CD4-positive, alpha-beta T cell treated with Interleukin-10 for 1 hour (primary cell): Measurements from ENCODE around the gene RMND1.
"Not testable (repeated sequence)": the region's sequence is repeated elsewhere in the genome, so short reads cannot be mapped to it uniquely, and the experiment has no call there.

Source experiments
- DNase-seq: peaks from one replicate; pipeline ENCODE4 v3.0.0-alpha.2; 2020

The RMND1 gene

DNA sequence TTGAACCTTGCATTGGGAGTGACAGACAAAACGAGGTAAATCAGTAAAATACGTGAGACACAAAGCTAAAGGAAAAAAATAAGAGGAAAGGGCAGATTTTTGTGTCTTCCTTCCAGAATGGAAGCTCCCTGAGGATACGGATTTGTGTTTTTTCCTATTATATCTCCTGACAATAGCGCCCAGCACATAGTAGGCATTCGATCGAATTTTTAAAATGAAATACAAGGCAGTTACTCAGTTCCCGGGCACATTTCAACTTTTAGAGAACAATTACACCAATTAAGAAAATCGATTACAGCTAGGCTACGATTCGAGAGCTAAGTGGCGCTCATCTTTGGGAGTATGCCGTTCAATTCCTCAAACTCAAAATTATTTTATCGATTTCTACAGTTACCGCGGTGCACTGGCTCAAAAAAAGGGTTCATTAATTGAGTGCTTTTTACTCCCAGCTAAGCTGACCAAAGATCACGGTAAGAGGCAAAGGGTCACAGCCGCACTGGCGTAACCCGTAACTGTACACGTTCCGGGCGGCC is 443 bp downstream of the RMND1 start:
- DNase-seq = no peak

DNA sequence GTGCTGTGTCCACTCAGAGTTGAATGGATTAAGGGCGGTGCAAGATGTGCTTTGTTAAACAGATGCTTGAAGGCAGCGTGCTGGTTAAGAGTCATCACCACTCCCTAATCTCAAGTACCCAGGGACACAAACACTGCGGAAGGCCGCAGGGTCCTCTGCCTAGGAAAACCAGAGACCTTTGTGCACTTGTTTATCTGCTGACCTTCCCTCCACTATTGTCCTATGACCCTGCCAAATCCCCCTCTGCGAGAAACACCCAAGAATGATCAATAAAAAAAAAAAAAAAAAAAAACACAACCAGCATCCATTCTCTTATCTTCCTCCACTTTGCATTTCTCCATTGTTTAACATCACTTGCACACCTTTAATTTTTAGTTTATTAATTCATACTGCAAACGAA is 998 bp downstream of the RMND1 start:
- not testable (repeated sequence) for DNase-seq

DNA sequence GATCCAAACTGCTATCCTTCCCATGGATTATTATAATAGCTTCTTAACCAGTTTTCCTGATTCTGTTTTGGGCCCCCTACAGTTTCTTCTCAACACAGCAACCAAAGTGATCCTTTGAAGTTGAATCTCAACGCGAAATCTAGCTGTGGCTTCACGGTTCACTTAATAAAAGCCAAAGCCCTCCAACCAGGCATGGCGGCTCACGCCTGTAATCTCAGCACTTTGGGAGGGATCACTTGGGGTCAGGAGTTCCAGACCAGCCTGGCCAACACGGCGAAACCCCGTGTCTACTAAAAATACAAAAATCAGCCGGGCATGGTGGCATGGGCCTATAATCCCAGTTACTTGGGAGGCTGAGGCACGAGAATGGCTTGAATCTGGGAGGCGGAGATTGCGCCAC is 3.3 kb downstream of the RMND1 start:
- no peak for DNase-seq

DNA sequence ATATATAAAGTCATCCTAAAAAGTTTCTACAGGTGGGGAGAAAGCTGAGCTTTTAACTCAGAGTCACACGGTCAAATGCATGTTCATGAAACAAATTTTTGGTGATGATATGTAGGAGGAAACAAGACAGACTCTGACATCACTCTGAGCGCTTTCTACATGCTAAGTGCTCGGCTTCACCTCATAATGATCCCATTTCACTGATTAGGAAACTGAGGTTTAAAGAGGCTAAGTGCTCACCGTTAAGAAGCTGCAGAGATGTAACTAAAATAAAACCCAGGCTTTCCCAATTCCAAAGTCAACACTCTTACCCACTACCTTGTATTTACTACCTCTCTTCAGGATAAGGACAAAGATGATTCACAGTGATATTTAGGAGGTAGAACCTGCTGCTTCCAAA is 4.7 kb downstream of the RMND1 start:
- DNase-seq = no peak

DNA sequence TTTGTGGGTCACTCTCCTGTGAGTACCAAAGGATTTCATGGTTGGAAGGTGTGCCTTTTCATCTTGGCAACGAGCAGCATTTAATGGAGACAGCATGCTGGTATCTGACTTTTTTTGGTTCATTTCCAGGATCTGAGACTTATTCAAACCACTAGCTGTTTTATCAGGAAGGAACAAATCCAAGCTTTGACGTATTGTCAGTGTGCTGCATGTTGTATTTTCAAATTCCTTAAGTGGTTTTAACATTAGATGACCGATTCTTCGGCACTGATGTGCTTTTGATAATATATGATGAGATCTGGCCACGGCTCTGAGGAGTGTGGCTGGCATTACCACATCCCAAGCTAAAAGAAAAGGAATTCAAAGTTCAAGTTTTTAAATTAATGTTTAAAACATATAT is 6.4 kb downstream of the RMND1 start:
- no peak for DNase-seq

DNA sequence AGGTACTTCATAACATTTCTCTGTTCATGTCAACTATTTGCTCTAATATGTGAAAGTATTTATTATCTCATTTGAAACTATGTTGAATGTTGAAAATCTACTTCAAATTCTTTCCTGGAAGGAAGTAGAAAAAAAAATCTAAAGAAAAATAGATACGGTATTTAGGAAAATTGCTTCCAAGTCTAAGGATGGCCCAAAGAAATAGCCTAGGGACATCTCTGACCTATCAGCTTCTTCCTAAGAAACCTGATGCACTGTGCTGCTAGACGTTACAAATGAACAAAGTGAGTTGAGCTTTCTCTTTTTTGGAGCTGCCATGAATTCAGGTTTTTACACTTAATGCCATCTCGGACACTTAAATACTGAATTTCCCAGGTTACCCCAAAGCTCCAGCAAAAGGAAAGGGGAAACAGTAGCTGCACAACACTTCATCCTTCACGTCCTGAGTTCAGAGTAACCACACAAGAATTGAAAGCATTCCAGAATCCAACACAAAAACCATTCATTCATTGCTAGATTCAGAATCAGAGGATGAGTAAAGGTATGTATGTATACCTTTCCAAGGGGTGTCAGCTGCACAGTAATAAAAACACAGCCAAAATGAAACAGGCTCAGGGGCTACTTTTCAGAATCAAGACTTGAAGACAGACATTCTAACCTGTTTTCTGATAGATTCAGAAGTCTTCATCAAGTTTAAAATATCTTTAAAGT is 7.9 kb downstream of the RMND1 start:
- no peak for DNase-seq

DNA sequence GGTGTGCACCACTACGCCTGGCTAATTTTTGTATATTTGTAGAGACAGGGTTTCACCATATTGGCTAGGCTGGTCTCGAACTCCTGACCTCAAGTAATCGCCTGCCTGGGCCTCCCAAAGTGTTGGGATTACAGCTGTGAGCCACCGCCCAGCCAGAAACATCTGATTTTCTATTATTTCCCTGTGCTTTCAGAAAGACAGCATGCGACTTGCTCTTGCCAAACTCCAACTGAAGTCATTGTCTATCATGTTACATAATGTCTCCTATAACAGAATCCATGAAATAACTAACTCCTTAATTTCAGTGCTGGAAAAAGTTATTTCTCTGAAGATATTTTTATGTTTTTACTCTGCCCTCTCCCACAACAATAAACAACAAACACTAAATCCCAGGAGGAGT is 8.5 kb downstream of the RMND1 start:
- DNase-seq = no peak

DNA sequence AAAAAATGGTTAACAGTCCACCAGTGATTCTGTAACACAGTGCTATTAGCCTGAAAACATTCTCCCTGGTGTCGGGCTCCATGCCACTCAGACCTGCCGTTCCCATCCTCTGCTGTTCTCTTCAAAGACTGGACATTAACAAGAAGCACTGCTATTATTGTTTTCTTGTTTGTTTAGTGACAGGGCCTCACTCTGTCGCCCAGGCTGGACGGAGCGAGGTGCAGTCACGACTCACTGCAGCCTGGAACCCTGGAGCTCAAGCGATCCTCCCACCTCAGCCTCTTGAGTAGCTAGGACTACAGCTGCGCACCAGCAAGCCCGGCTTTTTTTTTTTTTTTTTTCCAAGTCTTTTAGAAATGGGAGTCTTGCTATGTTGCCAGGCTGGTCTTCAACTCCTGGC is 9.6 kb downstream of the RMND1 start:
- DNase-seq = no peak

DNA sequence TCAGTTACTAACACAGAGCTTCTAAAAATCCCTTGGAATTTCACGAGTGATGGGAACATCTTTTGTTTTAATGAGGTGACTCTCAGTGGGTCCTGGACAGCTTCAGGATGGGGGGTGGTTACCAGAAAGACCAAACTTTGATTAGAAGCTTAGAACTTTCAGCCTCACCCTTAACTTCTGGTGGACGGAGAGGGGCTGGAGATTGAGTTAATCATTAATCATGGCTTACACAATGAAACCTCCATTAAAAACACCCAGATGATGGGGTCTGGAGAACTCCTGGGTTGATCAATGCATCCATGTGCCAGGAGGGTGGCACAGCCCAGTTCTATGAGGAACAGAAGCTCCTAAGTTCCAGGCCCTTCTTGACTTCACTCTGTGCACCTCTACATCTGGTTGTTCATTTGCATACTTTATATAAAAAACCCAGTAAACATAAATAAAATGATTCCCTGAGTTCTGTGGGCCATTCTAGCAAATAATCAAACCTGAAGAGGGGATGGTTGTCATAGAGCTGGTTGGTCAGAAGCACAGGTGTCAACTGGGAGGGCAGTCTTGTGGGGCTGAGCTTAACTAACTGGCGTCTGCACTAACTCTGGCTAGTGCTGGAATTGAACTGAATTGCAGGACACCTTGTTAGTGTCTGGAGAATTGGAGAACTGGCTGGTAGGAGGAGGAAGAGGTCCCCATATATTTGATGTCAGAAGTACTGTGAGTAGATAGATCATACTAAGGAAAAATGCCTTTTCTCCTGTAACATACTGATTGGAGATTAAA is 10.3 kb downstream of the RMND1 start:
- no peak for DNase-seq

DNA sequence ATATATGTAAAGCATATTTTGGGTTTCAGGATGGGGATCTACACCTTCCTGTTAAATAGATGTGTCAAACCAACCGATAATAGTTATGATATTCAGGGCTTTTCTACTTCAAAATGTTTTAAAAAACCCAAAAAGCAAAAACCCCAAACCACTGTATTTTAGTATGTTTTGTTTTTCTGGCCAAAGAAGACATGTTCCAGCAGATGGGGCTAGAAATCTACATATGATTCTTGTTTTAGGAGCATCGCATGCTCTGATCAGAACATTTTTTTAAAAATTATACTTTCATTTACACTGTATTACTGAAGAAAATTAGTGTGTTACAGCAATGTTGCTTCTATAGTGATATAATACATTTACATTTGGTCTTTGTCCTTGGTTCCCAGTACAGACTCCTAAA is 11.0 kb downstream of the RMND1 start:
- DNase-seq = peak; percentile 44

DNA sequence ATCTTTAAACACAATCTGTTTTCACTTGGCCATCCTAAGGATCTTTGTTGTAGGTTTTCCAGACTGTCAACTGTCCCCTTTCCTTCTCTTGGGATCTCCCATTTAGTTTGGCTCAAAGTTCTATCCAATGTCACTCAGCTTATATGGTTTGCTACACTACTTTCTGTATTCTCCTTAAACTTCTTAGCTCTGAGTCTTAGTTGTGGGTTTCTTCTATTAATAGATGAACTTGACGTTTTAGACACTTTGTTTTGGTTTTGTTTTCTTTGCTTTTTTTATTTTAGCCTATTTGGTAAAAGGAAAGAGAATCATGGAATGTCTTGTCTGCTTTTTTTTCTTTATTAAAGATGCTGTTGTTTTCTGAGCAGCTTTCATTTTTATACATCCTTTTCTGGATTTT is 11.4 kb downstream of the RMND1 start:
- no peak for DNase-seq

DNA sequence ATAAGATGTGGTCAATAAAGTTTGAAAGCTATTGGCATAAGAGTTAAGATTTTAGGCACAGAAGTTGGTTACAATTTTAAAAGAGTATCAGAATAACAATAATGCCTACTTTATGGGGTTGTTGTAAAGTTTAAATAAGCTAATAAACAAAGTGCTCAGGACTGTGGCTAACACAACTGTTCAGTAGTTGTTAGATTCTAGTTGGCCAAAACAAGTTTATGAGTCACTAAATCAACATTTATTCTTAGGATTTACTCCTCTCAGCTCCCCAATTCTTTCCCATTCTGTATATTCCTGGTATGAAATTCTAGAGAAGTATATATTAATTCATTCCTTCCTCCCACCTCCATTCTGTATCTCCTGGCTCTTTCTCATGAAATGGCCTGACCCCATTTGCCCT is 14.5 kb downstream of the RMND1 start:
- DNase-seq = no peak

DNA sequence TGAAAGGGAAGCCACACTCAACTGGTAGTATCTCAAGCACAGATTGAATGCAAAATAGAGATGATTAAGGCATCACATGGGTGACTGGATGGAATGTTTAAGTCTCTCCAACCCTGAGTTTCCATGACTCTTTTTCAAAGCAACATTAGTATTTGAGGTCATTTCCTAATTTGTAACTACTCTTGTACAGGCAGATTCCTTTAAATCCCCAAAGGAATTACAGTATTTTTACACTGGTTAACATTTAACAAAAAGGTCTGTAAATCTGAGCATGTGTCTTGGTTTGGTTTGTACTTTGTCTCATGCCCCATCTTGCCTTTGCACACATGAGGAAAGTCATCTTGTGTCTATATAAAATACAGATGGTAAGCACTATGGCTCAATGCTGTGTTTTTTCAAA is 15.1 kb downstream of the RMND1 start:
- no peak for DNase-seq

DNA sequence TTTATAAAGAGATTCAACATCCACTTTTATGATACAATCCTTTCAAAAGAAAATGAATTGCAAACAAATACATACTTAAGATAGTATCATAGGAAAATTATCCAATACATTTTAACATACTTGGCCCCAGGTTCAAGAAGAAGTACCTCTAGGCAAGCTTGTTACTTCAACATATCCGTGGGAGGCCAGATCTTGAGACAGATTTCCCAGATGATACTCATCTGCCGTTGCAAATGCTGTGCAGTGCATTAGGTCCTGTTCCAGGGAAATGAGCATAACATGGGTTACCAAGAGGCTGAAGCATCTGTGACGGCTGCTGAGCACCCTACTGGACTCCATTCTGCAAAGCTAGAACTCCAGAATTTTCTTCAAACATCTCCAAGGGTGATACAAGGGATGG is 15.6 kb downstream of the RMND1 start:
- DNase-seq = no peak

DNA sequence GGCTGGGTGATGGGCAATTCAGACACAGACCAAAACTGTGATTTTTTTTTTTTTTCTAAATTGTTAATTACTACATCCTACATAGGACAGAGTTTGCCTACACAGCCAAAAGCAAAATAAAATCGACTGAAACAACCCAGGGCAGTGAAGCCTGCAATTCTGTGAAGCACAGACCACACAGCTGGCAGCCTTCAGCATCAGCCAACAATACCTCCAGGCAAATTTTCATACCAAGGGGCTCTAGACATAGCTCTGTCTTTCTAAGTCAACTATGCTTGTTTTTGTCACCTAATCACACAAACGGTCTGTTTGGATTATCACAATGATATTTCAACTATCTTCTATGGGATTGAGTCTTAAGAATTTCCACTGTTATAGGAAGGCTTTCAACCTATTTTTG is 17.6 kb downstream of the RMND1 start:
- no peak for DNase-seq

DNA sequence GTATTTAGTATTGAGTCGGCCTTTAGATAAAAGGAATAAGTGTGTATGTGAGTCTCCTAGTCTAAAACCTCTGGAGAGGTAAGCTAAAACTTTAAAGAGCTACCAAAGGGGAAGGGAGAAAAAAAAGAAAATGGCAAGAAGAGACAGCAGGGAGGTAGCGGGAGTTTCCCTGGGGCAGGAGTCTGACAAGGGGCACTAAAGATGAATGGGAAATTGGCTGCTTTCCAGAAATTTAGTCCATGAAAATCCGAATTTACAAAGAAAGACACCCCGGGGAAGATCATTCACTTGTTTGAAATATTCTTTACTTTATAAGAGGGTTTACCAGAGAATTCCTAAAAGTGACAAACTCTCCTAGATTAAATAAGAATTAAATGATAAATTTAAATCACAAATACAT is 19.3 kb downstream of the RMND1 start:
- no peak for DNase-seq

DNA sequence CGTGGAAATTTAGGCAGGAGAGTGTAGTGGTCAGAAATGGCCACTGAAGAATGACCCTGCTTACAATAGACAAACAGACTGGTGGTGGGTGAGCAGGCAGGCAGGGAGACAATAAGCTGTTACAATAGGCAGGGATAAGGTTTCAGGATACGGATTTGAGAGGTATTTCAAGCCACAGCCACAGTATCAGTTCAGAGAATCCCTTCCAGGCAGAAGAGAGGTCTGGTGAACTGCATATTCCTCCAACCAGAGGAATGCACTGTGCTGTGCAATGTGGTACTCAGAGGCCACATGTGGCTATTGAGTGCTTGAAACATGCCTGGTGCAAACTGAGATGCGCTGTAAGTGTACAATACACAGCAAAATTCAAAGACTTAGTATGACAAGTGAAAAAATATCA is 20.6 kb downstream of the RMND1 start:
- no peak for DNase-seq

DNA sequence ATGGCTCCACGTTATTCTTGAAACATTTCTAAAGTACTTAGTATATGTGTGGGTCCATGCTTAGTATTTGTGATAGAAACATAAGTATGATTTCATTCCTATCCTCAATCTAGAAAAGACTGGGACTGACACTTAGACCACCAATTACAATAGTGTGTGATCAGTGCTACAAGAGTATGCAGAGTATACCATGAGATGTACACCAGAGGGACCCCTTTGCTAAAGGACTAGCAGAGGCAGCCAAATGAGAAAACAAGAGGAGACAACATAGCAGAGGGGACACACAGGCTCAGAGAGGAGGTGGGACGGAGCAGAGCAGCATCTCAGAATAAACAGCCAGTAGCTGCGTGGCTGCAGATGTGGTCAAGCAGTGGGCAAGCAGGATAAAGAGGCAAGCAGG is 21.0 kb downstream of the RMND1 start:
- no peak for DNase-seq

DNA sequence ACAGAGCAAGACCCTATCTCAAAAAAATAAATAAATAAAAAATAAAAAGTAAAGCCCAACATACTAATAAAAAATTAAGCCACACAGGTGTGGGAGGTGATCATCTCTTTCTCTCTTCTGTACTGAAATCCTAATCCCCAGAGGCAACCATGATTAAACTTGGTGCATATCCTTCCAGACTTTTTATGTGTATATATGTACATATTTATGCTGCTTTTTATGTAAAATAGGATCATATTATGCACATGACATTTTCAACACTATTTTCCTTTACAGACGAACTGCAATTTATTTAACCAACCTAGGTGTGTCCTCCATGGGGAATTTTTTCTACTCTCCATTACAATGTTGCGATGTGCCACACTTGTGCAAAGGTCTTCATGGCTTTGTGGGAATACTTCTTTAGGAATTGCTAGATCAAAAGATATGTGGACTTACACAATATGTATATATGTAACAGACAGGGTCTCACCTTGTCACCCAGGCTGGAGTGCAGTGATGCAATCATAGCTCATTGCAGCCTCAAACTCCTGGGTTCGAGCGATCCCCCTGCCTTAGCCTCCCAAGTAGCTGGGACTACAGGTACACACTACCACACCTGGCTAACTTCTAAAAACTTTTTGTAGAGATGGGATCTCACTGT is 23.7 kb downstream of the RMND1 start:
- no peak for DNase-seq

DNA sequence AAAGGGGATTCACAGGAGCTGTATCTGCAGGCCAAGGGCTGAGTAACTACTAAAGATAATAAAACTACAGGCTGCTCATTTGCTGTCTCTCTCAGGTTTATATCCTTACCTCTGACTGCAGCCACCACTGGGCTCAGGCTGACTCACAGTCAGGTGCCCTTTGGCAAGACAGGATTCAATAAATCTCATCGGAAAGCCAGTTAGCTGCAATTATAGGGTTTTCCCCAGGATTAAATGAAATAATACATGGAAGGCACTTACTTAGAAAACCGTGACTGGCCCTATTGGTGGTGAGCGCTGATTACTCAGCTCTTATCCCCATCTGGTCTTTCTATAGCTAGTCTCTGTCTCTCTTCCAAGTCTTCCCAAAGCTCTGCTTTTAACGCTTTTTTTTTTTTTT is 26.4 kb downstream of the RMND1 start:
- no peak for DNase-seq

DNA sequence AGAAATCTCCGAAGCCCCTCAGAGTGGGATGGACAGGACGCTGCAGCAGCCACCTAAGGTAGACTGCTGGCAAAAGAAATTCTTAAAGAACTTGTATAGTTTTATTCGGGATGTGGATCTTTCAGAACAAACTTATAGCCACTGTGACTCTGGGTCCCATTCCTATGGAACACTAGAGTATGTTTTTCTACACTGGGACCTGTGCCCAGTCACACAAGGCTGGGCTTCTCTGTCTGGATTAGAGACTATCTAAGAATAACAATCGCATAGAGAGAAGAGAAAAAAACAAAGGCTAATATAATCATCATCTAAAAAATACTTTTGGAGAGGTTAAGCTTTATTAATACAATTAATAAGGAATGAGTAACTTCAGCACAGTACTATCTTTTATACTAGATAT is 28.9 kb downstream of the RMND1 start:
- DNase-seq = no peak

DNA sequence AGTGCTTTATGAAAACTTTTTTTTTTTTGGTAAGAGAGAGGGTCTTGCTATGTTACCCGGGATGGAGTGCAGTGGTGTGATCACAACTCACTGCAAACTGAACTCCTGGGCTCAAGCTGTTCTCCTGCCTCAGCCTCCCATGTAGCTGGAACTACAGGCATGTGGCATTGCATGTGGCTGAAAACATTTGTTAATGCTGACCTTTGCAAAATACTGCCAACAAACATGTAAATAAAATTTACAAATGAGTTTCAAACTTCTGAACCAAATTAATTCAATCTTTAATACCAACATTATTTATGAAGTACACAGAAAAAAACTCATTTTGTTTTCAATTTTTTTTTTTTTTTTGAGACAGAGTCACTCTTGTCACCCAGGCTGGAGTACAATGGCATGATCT is 34.4 kb downstream of the RMND1 start:
- DNase-seq = no peak

DNA sequence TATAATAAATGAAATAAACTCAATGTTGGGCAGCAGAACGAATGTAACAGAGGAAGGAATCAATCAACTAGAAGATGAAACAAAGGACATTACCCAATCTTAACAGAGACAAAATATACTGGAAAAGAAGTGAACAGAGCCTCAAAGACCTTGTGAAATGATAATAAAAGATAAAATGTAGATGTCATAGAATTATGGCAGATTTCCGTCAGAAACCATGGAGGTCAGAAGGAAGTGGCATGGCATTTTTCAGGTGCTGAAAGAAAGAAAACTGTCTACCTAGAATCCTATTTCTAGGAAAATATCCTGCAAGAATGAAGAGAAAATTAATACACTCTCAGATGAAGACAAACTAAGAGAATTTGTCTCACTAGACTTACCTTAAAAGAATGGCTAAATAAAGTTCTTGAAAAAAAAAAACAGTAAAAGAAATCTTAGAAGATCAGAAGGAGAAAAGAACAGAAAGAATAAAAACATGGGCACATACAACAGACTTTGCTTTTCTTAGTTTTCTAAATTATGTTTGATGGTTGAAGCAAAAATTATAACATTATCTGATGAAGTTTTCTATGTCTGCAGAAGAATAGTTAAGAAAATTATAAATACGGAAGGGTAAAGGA is 37.2 kb downstream of the RMND1 start:
- no peak for DNase-seq
